RPMI7951 (cell line): ENCODE results near the gene DNAJC1. TPM values are rescaled to one million over a fixed set of nuclear protein-coding genes. Genes with fewer than 3 reads are reported as not detected.
"Not testable (repeated sequence)": the region's sequence is repeated elsewhere in the genome, so short reads cannot be mapped to it uniquely, and the experiment has no call there.

ENCODE experiments used
- DNase-seq: peaks from one replicate; pipeline ENCODE4 v3.0.0-alpha.2; 2012; ENCODE audit warnings: low read depth
- total RNA-seq: library from RNA; depleted of rRNA; stranded (reverse); fragments of >200 nt; shearing (Covaris generic); gene quantifications from 2 replicates; pipeline ENCODE4 v1.2.3, GENCODE V29; 2014; rRNA removed

Gene DNAJC1, protein sequence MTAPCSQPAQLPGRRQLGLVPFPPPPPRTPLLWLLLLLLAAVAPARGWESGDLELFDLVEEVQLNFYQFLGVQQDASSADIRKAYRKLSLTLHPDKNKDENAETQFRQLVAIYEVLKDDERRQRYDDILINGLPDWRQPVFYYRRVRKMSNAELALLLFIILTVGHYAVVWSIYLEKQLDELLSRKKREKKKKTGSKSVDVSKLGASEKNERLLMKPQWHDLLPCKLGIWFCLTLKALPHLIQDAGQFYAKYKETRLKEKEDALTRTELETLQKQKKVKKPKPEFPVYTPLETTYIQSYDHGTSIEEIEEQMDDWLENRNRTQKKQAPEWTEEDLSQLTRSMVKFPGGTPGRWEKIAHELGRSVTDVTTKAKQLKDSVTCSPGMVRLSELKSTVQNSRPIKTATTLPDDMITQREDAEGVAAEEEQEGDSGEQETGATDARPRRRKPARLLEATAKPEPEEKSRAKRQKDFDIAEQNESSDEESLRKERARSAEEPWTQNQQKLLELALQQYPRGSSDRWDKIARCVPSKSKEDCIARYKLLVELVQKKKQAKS
- 30.5 and 42.0 TPM in 2 replicates for total RNA-seq

DNA sequence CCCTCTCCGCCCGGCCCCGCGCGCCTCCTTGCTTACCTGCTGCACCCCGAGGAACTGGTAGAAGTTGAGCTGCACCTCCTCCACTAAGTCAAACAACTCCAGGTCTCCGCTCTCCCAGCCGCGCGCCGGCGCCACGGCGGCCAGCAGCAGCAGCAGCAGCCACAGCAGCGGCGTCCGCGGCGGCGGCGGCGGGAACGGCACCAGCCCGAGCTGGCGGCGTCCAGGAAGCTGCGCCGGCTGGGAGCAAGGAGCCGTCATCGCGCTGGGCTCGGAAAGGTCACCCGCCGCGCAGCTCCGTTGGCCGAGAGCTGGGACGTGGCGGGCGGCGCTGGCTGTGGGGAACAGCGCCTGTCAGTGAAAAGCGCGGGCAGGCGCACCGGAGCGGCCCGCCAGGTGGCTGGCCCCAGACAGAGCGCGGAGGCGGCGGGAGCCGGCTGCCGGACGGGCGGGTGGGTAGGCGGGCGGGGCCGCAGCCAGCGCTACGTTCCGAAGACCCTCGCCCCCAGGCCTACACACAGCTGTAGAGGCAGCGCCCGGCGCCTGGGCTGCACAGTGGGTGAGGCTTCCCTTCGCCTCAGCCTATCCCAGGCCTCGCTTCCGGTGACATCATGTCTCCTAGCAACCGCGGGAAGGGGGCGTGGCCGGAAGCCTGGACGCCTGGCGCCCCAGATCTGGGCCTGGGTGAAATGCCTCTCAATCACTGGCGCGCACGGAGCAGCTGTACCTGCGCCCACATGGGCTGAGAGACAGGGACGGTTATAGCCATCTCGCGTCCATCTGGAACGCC lies at the start of gene DNAJC1:
TSS of gene DNAJC1 (minus strand) at position 554 of the 787 bp plus-strand sequence. CDS start at position 258, 296 bp downstream.
- peak; percentile 94 for DNase-seq

DNA sequence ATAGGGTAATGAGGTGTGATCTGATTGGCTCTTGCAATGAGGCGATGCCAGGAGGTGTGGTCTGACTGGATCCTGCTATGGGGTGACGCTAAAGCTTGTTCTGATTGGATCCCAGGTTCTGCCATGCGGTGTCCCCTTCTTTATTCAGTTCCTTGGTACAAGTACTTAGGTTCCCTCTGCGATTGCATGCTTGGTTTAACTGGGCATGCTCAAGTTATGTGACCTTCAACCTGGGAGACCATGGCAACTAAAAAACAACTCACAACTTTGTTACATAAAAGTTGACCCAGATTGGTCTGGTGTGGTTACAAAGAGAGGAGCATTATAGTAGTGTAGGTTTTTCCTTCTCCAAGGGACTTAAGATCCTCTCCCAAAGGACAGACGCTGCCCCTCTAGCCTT lies 49.5 kb upstream of the DNAJC1 start:
- DNase-seq = peak; percentile 16

DNA sequence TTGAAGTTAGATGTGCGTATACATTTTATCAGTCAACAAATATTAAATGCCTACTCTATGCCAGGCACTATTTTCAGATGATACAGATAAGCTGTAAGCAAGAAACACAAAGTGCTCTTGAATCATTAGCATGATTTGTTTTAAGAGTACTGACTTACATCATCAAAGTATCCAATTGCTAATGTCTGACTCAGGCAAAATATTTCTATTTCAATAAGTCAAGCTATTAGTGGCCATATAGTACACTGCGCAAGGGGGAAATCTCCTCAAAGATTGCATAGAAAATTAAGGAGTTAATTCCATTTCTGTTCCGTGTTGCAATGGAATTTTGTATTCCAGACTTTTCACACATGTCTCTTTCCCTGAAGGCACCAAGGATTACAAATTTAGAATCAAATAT lies 46.1 kb upstream of the DNAJC1 start:
- DNase-seq = no peak

DNA sequence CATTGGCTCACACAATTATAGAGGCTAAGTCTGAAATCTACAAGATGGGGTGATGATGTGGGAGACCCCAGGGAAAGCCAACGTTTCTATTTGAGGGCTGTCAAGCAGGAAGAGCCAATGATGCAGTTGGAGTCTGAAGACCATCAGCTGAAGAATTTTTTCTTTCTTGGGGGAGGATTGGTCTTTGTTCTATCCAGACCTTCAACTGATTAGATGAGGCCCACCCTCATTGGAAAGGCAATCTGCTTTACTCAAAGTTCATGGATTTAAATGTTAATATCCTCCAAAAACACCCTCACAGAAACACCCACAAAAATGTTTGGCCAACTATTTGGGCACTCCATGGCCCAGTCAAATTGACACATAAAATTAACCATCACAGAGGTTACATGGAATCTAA lies 44.3 kb upstream of the DNAJC1 start:
- DNase-seq = no peak

DNA sequence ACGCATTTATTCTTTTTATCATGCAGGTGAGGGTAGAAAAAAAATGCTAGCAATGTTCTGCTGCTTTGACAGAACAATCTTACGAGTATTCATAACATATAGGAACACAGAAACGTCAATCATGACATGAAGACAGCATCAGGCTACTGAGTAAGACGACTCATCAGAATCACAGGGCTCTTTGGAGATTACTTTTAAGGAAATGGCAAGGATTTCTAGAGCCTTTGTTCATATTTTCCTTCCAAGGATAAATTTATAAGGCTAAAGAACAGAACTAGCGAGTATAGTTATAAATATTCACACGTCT lies 39.8 kb upstream of the DNAJC1 start:
- no peak for DNase-seq

GRCh38 chr10:22042557-22043326 lies 39.2 kb upstream of the DNAJC1 start:
- DNase-seq = peak; percentile 24

GRCh38 chr10:22034333-22034732 lies 30.8 kb upstream of the DNAJC1 start:
- no peak for DNase-seq

DNA sequence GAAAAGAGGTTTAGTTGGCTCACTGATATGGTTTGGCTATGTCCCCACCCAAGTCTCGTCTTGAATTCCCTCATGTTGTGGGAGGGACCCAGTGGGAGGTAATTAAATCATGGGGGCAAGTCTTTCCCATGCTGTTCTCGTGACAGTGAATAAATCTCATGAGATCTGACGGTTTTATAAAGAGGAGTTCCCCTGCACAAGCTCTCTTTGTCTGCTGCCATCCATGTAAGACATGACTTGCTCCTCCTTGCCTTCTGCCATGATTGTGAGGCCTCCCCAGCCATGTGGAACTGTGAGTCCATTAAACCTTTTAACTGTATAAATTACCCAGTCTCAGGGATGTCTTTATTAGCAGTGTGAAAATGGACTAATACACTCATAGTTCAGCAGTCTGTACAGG lies 28.7 kb upstream of the DNAJC1 start:
- DNase-seq = not testable (repeated sequence)

- no peak for DNase-seq
Observed at GRCh38 chr10:22030421-22030820, 26.9 kb upstream of the DNAJC1 start.

GRCh38 chr10:22029445-22030236 lies 26.1 kb upstream of the DNAJC1 start:
- DNase-seq = no peak

DNA sequence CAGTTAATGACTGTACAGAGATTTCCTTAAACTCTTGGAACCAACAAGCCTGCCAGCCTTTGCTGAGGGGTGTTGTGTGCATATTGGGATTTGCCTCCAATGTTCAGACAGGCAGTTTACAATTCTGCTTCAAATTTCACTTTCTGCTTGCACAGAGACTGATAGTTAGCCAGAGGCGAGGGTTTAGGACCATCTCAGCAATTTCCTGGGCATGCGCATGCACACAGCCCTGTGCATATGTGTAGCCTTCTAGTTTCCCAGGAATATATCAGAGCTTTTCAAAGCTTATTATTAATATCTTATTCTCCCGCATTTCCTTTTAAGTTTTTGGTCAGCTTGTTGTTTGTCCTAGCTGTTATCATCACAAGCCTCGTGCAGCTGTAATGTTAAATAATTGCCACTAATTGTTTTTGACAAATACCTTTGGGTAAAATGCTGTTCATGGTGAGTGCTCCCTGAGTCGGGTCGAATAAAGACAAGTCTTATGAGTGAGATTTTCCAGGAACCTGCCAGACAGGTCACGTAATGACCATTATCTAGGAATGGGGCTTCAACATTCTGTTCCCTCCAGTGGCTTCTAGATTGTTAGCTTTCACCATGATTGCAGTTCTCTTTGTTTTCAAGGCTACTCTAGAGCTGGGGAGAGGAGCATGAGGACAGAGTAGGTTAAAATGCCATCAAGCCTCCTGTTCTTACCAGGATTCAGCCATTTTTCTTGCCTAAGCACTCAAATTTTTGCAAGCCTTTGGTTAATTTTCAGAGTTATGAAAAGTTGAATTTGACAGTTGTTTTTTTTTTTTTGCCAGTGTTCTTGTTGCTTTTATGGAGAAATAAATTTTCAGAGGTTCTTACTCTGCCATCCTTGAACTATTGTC lies 24.1 kb upstream of the DNAJC1 start:
- DNase-seq = no peak

GRCh38 chr10:22026287-22026686 lies 22.8 kb upstream of the DNAJC1 start:
- no peak for DNase-seq

GRCh38 chr10:22023508-22023907 lies 20.0 kb upstream of the DNAJC1 start:
- DNase-seq = no peak

DNA sequence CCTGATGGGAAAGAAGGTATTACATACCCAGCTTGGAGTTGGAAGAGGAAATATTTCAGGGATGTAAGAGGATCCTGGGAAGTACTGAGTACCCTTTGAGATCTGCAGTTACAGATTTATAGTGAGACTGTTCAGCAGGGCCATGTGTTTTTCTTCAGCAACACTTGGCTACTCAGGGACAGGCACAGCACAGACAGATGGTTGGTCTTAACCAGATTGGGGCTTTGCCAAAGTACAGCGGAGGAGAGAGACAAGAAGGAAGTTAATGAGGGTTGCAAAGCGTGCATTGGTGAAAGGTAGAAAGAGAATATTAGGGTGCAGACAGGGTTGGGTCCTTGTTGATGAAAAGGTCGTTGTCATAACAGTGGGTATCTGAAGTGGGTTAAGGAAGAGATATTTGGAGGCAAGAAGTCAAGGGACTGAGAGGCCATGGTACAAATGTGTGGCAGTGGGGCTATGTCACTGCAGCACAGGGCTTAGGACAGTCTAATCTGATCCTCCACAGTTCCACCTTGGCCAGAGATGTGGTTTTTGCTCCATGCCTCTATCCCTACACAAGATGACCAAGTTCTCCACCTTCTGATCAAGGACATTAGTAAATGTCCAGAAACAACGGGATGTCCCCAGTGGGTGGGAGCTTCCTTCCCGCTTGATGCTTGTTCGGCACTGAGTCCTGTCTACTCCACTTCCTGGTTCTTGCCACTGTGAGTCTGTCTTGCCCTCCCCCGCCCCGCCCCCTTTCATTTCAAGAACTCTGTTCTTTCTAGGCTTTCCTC lies 18.9 kb upstream of the DNAJC1 start:
- peak; percentile 31 for DNase-seq

DNA sequence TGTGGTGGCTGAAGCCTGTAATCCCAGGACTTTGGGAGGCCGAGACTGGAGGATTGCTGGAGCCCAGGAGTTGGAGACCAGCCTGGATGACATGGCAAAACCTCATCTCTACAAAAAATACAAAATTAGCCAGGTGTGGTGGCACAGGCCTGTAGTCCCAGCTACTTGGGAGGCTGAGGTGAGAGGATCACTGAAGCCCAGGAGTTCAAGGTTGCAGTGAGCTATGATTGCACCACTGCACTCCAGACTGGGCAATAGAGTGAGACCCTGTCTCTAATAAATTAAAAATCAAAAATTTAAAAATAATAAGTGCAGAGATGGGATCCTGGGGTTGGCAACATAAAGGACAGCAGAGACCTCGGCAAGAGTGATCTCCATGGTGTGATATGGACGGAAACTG lies 17.6 kb upstream of the DNAJC1 start:
- not testable (repeated sequence) for DNase-seq

- DNase-seq = no peak
Observed at GRCh38 chr10:22017283-22018020, 13.9 kb upstream of the DNAJC1 start.

DNA sequence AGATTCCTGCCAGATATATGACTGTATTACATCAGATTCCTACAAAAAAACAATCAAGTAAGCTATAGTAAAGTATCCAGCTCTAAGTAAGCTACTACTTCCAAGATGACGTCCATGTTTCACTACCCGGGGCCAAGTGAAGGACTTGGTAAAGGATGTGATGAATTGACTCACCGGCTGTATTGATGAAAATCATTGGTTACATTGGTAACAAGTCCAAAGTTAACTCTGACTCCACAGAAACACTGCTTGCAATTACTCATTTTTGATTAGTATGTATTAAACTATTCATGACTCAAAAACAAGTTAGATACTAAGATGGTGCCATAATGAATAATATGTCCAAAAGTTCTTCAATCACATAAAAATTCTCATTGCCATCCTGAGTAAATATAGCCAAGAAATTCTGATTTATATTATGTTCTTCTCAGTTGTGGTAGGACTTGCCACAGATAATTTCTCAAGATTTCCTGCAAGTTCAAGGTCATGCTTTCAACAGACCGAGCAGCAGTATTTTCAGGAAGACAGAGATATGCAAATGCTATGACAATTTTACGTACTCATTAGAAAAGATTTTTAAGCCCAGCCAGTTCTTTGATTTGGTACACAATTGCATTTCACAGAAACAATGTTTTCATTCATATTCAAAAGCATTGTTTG lies 12.6 kb upstream of the DNAJC1 start:
- no peak for DNase-seq

DNA sequence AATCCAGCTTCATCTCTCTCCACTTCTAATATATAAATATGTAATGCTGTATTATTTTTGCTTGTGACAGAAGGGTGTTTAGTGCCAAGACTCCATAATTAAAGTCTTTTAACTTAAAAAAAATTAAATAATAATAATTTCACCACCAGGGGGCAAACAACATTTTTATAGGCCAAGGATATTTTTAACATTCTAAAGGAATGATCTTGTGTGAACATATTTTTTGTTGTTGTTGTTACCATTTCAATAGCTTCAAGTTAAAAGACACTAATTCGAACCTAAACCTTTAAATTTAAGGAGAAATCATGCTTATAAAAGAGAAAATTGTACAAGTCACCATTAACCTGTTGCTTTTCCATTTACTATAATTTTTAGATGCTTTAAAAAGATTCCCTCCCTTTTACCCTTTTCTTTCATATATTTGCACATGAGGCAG lies 7.5 kb upstream of the DNAJC1 start:
- peak; percentile 14 for DNase-seq
